T-helper 1 cell treated with Interleukin-12 subunit alpha and Interleukin-12 subunit beta and Interleukin-4 antibody, amounts not matched to agents 30 μg/mL and 1 μg/mL, for 36 hours (primary cell): ENCODE data around the gene STMP1.
"Not testable (repeated sequence)": the region's sequence is repeated elsewhere in the genome, so short reads cannot be mapped to it uniquely, and the experiment has no call there.

ENCODE experiments used
- H3K27ac Mint-ChIP-seq: one replicate; pipeline ENCODE4 v1.8.0; 2021; ENCODE audit warnings: mild to moderate bottlenecking, mixed read lengths
- H3K27me3 Mint-ChIP-seq: one replicate; pipeline ENCODE4 v1.8.0; 2021; ENCODE audit warnings: low read depth, mixed read lengths
- H3K36me3 Mint-ChIP-seq: one replicate; pipeline ENCODE4 v1.8.0; 2021; ENCODE audit warnings: low read depth, mixed read lengths
- H3K4me1 Mint-ChIP-seq: one replicate; pipeline ENCODE4 v1.8.0; 2021; ENCODE audit warnings: low read depth, mixed read lengths
- H3K4me3 Mint-ChIP-seq: one replicate; pipeline ENCODE4 v1.8.0; 2021; ENCODE audit warnings: mild to moderate bottlenecking, moderate library complexity, mixed read lengths
- H3K9me3 Mint-ChIP-seq: one replicate; pipeline ENCODE4 v1.8.0; 2021; ENCODE audit warnings: mixed read lengths

Gene STMP1

DNA sequence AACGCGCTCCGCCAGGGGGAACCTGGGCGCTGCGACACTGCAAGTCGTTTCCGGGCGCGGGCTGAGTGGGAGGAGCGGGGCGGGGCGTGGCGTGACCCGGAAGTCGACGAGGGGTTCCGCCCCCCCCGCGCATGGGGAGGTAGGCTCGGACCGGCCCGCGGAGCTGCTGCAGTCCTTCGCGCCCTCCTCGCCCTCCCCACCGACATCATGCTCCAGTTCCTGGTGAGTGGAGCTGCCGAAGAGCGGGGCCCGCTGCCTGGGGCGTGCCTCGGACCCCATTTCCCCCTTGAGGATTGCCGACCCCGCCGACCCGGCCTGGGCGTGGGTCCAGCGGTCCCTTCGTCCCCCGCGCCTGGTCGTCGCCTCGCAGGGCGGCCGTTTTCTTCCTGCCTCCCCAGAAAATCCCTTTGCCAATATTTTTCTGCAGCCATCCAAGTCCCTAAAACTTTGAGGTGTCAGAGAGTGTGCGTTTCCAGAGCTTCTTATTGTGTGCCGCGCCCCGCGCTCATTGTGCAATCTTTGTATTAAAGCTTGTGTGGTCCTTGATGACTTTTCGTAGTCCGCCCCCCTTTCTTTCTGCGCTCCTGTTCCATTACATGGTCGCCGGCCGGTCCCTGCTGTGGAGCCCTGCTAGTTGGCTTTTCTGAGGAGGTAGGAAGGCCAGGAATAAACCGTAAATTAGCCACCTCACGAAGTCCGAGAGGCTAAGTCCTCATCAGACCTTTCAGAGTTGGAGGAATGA is at the start of gene STMP1:
Gene STMP1 (plus strand): TSS at position 142 of the 742 bp plus-strand sequence.
- H3K4me3 Mint-ChIP-seq: peak within 1 kb of the TSS; percentile 94
- peaks cover 10% of the 10 kb centered on the region for H3K36me3 Mint-ChIP-seq

DNA sequence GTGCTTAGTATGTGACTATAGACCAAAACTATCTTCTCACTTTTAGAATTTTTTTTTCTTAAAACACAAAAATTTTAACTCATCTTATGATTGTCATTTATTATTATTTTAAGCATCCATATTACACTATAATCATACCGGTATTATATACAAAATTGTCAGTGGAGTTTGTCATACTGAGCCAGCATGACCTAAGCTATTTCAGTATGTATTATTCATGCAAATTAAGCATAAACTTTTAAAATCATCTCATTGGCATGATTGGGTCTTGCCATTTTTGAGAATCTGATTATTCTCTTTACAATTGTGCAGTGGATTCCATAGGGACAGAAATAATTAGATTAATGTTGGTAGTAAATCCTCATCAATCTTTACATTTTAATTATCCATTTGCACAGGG is 46.2 kb upstream of the STMP1 start:
- Mint-ChIP-seq H3K9me3 (no peaks in the 10 kb centered on the region), H3K27ac (no peak overlapping the region), H3K4me3 (no peak overlapping the region), H3K27me3 (no peaks in the 10 kb centered on the region), H3K36me3 (peaks cover 22% of the 10 kb centered on the region), H3K4me1 (no peaks in the 10 kb centered on the region)

More for the DNA sequence above, at the start of gene STMP1:
- Mint-ChIP-seq H3K9me3 (no peaks in the 10 kb centered on the region), H3K4me1 (peaks cover 16% of the 10 kb centered on the region), H3K27ac (peak within 1 kb of the TSS; percentile 92), H3K27me3 (no peaks in the 10 kb centered on the region)

DNA sequence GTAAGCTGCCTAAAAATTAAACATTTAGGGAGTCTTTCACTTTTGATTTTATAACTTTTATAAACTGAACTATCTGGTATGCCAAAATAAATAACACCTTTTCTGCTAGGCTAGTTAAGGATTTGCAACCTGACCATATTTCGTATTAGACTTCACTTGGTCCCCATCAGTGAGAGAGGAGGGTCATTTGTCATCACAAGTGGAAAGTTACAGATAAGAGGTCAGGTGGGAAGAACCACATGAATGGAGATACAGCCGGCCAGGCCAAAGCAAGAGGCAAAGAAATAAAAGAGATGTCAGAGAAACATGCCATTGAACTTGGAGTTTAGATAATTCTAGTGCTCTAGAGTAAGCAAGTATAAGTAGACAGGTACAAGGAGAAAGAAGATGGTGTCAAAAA is 44.5 kb upstream of the STMP1 start:
- no peaks in the 10 kb centered on the region for H3K4me1 Mint-ChIP-seq
- peaks cover 19% of the 10 kb centered on the region for H3K36me3 Mint-ChIP-seq
- no peak overlapping the region for H3K4me3 Mint-ChIP-seq
- H3K9me3 Mint-ChIP-seq: no peaks in the 10 kb centered on the region
- no peak overlapping the region for H3K27ac Mint-ChIP-seq
- H3K27me3 Mint-ChIP-seq: no peaks in the 10 kb centered on the region

GRCh38 chr7:135618510-135618909 is 43.8 kb upstream of the STMP1 start:
- Mint-ChIP-seq H3K4me1 (no peaks in the 10 kb centered on the region), H3K9me3 (no peaks in the 10 kb centered on the region), H3K4me3 (no peak overlapping the region), H3K27me3 (no peaks in the 10 kb centered on the region), H3K27ac (no peak overlapping the region), H3K36me3 (peaks cover 21% of the 10 kb centered on the region)

GRCh38 chr7:135620447-135620846 is 41.9 kb upstream of the STMP1 start:
- H3K9me3 Mint-ChIP-seq: no peaks in the 10 kb centered on the region
- no peak overlapping the region for H3K27ac Mint-ChIP-seq
- H3K36me3 Mint-ChIP-seq: peaks cover 29% of the 10 kb centered on the region
- no peak overlapping the region for H3K4me3 Mint-ChIP-seq
- H3K4me1 Mint-ChIP-seq: no peaks in the 10 kb centered on the region
- no peaks in the 10 kb centered on the region for H3K27me3 Mint-ChIP-seq

GRCh38 chr7:135620980-135621850 is 41.1 kb upstream of the STMP1 start:
- H3K27ac Mint-ChIP-seq: no peak overlapping the region

GRCh38 chr7:135634191-135634878 is 28.0 kb upstream of the STMP1 start:
- Mint-ChIP-seq H3K27ac (no peak overlapping the region), H3K9me3 (no peaks in the 10 kb centered on the region), H3K27me3 (no peaks in the 10 kb centered on the region), H3K4me1 (no peaks in the 10 kb centered on the region), H3K4me3 (no peak overlapping the region), H3K36me3 (peaks cover 54% of the 10 kb centered on the region)

More at GRCh38 chr7:135620980-135621850, 41.1 kb upstream of the STMP1 start:
- Mint-ChIP-seq H3K4me3 (no peak overlapping the region), H3K36me3 (peaks cover 33% of the 10 kb centered on the region), H3K9me3 (no peaks in the 10 kb centered on the region), H3K4me1 (no peaks in the 10 kb centered on the region), H3K27me3 (no peaks in the 10 kb centered on the region)

DNA sequence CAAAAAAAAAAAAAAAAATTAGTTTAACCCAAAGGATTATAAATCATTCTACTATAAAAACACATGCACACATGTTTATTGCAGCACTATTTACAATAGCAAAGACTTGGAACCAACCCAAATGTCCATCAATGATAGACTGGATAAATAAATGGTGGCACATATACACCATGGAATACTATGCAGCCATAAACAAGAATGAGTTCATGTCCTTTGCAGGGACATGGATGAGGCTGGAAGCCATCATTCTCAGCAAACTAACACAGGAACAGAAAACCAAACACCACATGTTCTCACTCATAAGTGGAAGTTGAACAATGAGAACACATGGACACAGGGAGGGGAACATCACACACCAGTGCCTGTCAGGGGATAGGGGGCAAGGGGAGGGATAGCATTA is 22.6 kb upstream of the STMP1 start:
- H3K9me3 Mint-ChIP-seq, H3K27ac Mint-ChIP-seq, H3K27me3 Mint-ChIP-seq, H3K4me3 Mint-ChIP-seq, H3K4me1 Mint-ChIP-seq: not testable (repeated sequence)
- H3K36me3 Mint-ChIP-seq: peaks cover 53% of the 10 kb centered on the region

- peaks cover 37% of the 10 kb centered on the region for H3K36me3 Mint-ChIP-seq
- no peaks in the 10 kb centered on the region for H3K27me3 Mint-ChIP-seq
- H3K4me3 Mint-ChIP-seq: no peak overlapping the region
- no peaks in the 10 kb centered on the region for H3K4me1 Mint-ChIP-seq
- H3K9me3 Mint-ChIP-seq: no peaks in the 10 kb centered on the region
- H3K27ac Mint-ChIP-seq: no peak overlapping the region
These were observed 18.2 kb upstream of the STMP1 start for GRCh38 chr7:135644154-135644553.

DNA sequence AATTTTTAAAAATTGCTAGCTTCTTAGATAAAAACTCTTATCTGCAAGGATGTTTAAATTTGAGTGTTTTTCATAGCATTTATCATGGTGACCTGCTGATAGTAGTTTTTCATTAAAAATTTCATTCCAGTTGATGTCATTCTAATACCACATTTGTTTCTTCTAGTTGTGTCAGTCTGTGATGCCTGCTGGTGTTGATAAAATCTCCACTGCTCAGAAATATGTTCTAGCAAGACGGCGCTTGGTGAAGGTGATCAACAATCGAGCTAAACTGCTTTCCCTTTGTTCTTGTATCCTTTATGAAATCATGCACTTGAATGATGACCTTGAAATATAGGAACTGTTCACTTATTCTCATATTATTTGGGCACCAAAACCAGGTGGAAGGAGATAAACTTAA is 17.6 kb upstream of the STMP1 start:
- no peak overlapping the region for H3K27ac Mint-ChIP-seq
- no peaks in the 10 kb centered on the region for H3K9me3 Mint-ChIP-seq
- H3K4me3 Mint-ChIP-seq: no peak overlapping the region
- H3K4me1 Mint-ChIP-seq: no peaks in the 10 kb centered on the region
- no peaks in the 10 kb centered on the region for H3K27me3 Mint-ChIP-seq
- H3K36me3 Mint-ChIP-seq: peaks cover 36% of the 10 kb centered on the region

DNA sequence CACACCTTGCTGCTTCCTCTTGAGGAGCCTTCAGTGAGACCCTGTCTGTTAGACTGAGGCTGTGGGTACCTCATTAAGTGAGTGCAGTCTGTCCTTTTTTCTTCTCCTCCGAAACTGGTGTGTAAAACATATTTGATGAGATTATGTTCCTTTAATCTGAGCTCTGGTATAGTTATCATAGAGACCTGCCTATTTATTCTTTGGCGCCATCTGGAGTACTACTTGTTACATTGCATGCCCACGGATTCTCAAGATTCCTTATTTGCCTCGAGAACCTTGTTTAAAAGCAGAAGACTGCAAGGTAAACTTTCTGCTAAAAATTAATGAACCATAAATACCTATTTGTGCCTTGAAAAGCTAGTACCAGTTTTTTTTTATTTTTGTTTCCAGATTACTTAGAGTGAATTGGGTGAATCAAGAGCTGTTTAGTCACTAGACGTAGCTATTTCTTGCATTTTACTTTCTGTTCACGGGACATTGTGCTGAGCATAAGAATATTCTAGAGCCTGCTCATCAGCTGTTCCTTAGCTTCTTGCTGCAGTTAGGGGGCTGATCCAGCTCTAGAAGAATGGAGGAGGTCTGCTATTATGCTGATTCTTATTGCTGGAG is 16.9 kb upstream of the STMP1 start:
- H3K36me3 Mint-ChIP-seq: peaks cover 31% of the 10 kb centered on the region
- no peak overlapping the region for H3K27ac Mint-ChIP-seq
- H3K4me3 Mint-ChIP-seq: no peak overlapping the region
- no peaks in the 10 kb centered on the region for H3K9me3 Mint-ChIP-seq
- H3K4me1 Mint-ChIP-seq: no peaks in the 10 kb centered on the region
- H3K27me3 Mint-ChIP-seq: no peaks in the 10 kb centered on the region

- no peaks in the 10 kb centered on the region for H3K9me3 Mint-ChIP-seq
- H3K4me1 Mint-ChIP-seq: no peaks in the 10 kb centered on the region
- no peak overlapping the region for H3K27ac Mint-ChIP-seq
- H3K27me3 Mint-ChIP-seq: no peaks in the 10 kb centered on the region
- H3K36me3 Mint-ChIP-seq: peaks cover 23% of the 10 kb centered on the region
- no peak overlapping the region for H3K4me3 Mint-ChIP-seq
These were observed 14.6 kb upstream of the STMP1 start for GRCh38 chr7:135647755-135648154.

DNA sequence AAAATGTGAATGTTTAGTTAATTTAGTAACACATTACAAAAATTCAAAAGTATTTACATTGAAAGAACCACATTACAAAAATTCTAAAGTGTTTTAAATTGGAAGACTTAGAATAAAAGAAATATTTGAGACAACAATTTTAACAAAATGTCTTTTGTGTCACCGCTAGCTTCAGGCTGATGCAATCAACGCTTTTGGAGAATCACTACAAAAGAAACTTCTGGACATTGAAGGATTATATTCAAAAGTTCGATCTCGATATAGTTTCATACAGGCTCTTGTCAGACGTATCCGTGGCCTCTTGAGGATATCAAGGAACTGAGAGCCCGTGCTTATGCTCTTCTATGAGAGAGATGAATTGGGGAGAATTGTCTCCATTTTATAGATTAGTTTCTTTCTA is 14.1 kb upstream of the STMP1 start:
- H3K4me1 Mint-ChIP-seq: no peaks in the 10 kb centered on the region
- H3K27me3 Mint-ChIP-seq: no peaks in the 10 kb centered on the region
- no peak overlapping the region for H3K4me3 Mint-ChIP-seq
- H3K9me3 Mint-ChIP-seq: no peaks in the 10 kb centered on the region
- H3K27ac Mint-ChIP-seq: no peak overlapping the region
- peaks cover 23% of the 10 kb centered on the region for H3K36me3 Mint-ChIP-seq

GRCh38 chr7:135650831-135651573 is 11.3 kb upstream of the STMP1 start:
- Mint-ChIP-seq H3K36me3 (peaks cover 11% of the 10 kb centered on the region), H3K9me3 (no peaks in the 10 kb centered on the region), H3K4me3 (no peak overlapping the region), H3K4me1 (no peaks in the 10 kb centered on the region), H3K27ac (no peak overlapping the region), H3K27me3 (no peaks in the 10 kb centered on the region)
